Smooth muscle cell (in vitro differentiated cells): ENCODE measurements around the gene RAVER2. TPM values are rescaled to one million over a fixed set of nuclear protein-coding genes. Genes with fewer than 3 reads are reported as not detected.

ENCODE experiments used
- DNase-seq: peaks from one replicate; lab custom pipeline; 2025; ENCODE audit not compliant: unreplicated experiment; lab: John Stamatoyannopoulos, UW
- H2AFZ ChIP-seq: fragments of 200-600 bp; sonication (generic); 2 replicates; pipeline ENCODE4 v1.6.0; 2016; ENCODE audit warnings: antibody characterized with exemption, low read depth, mild to moderate bottlenecking
- H3F3A ChIP-seq: fragments of 200-600 bp; sonication (generic); 2 replicates; pipeline ENCODE4 v1.6.0; 2017; ENCODE audit warnings: antibody characterized with exemption, low read depth
- H3K27ac ChIP-seq: fragments of 200-600 bp; sonication (generic); 2 replicates; pipeline ENCODE4 v1.5.1; 2016; ENCODE audit warnings: low read depth, mild to moderate bottlenecking
- H3K27me3 ChIP-seq: fragments of 200-600 bp; sonication (generic); 2 replicates; pipeline ENCODE4 v1.6.1; 2016; ENCODE audit warnings: low read depth, mild to moderate bottlenecking
- H3K36me3 ChIP-seq: fragments of 200-600 bp; sonication (generic); 2 replicates; pipeline ENCODE4 v1.5.1; 2016; ENCODE audit warnings: low read depth
- H3K4me1 ChIP-seq: fragments of 200-600 bp; sonication (generic); 2 replicates; pipeline ENCODE4 v1.5.1; 2016; ENCODE audit warnings: low read depth
- H3K4me2 ChIP-seq: fragments of 200-600 bp; sonication (generic); 2 replicates; pipeline ENCODE4 v1.6.0; 2016; ENCODE audit warnings: mild to moderate bottlenecking
- H3K4me3 ChIP-seq: fragments of 200-600 bp; sonication (generic); 2 replicates; pipeline ENCODE4 v1.5.1; 2016; ENCODE audit warnings: mild to moderate bottlenecking
- H3K79me2 ChIP-seq: fragments of 200-600 bp; sonication (generic); 2 replicates; pipeline ENCODE4 v1.6.0; 2016; ENCODE audit warnings: low read depth, mild to moderate bottlenecking
- H3K9ac ChIP-seq: fragments of 200-600 bp; sonication (generic); 2 replicates; pipeline ENCODE4 v1.6.0; 2016; ENCODE audit warnings: low read depth
- H3K9me3 ChIP-seq: fragments of 200-600 bp; sonication (generic); replicated peaks from 2 replicates; pipeline ENCODE4 v1.5.1; 2016; ENCODE audit warnings: low read depth
- H4K20me1 ChIP-seq: fragments of 200-600 bp; sonication (generic); 2 replicates; pipeline ENCODE4 v1.6.0; 2016; ENCODE audit warnings: low read depth
- CTCF ChIP-seq: fragments of 200-600 bp; sonication (generic); IDR thresholded peaks from 2 replicates; pipeline ENCODE4 v1.5.1; 2017; ENCODE audit warnings: borderline replicate concordance, mild to moderate bottlenecking, antibody characterized with exemption; ENCODE audit not compliant: insufficient read depth, poor library complexity, severe bottlenecking
- WGBS: methylation state at CpG from one replicate; pipeline ENCODE4 v1.1.7; 2016; ENCODE audit warnings: low lambda C conversion rate; 5-methylcytosine and 5-hydroxymethylcytosine counted together
- polyA plus RNA-seq: library from polyadenylated mRNA; unstranded; fragments of >200 nt; fragmentation: Nextera tagmentation; extraction: Ambion mirVana; gene quantifications from 2 replicates; pipeline ENCODE4 v1.2.1, GENCODE V29; 2016
- total RNA-seq: library from RNA; depleted of rRNA; stranded (reverse); fragments of >200 nt; gene quantifications from 2 replicates; pipeline ENCODE4 v1.2.3, GENCODE V29; 2014

The RAVER2 gene
- total and polyA plus RNA-seq, 2 experiments from 2014 or later = 2.8 to 9.8 TPM

DNA sequence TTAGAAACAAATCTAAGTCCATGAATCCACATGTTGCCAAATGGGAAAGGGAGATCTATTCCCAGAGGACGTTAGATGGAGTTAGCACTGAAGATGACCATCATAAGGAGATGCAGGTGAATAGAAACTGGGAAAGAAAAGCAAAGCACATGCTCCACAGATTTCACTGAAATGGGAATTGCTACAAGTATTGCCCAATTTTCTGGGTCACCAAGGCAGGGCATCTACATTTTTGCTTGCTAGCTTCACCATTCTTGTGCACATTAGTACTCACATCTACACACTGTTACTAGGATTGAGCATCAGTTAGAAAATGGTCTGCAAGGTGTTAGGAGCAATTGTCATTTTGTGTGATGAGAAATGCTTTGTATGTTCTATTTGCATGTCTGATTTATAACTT is 122.4 kb downstream of the RAVER2 start:
- no peaks in the 10 kb centered on the region for H3K27me3 ChIP-seq
- no peaks in the 10 kb centered on the region for H3K79me2 ChIP-seq
- H3K9ac ChIP-seq = no peak overlapping the region
- DNase-seq = no peak
- no peak overlapping the region for H3K27ac ChIP-seq
- H3K36me3 ChIP-seq = peaks cover 4% of the 10 kb centered on the region
- TF ChIP-seq CTCF = no peak
- no peak overlapping the region for H3K4me3 ChIP-seq
- H4K20me1 ChIP-seq = no peaks in the 10 kb centered on the region
- no peaks in the 10 kb centered on the region for H3K9me3 ChIP-seq
- no peaks in the 10 kb centered on the region for H3K4me1 ChIP-seq
- no peak overlapping the region for H2AFZ ChIP-seq
- H3K4me2 ChIP-seq = no peak overlapping the region
- no peaks in the 10 kb centered on the region for H3F3A ChIP-seq
- WGBS = 100% methylated on average over 1 of the region's 1 CpG

DNA sequence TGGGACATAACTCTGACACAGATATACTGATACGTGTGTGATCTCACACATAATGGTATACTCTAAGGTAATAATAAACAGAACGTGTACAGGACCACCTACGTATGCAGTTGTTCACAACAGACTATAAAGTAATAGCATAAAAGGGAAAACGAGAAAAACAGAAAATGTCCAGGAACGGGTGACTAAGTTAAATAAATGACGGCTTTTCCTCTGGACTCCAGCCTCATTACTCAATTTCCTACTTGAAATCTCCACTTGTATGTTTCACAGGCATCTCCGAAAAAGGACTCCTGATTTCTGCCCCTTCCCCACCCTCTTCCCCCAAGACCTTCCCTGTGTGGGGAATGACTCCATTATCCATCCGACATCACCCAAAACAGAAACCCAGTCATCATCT is 126.4 kb downstream of the RAVER2 start:
- TF ChIP-seq CTCF = no peak
- Histone ChIP-seq H3K4me2 (no peak overlapping the region), H3K27ac (no peak overlapping the region)

DNA sequence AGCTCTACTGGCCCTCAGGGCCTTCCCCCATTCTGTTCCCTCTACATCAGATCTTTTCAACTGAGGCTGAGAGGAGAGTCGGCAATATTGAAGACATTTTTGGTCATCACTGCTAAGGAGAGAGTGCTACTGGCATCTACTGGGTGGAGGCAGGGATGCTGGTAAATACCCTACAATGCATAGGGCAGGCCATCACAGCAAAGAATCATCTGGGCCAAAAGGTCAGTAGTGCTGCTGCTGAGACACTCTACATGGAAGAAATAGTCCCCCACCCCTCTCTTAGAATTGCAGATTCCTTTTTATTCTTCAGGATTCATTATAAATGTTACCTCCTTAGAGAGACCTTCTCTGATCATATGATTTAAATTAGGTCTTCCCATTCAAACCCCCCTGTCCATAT is 127.2 kb downstream of the RAVER2 start:
- Histone ChIP-seq H3K4me1 (no peaks in the 10 kb centered on the region), H3K9ac (no peak overlapping the region), H3K36me3 (peaks cover 7% of the 10 kb centered on the region), H3K4me3 (no peak overlapping the region), H3K27ac (no peak overlapping the region), H3F3A (no peaks in the 10 kb centered on the region), H3K4me2 (no peak overlapping the region), H3K9me3 (no peaks in the 10 kb centered on the region), H3K27me3 (no peaks in the 10 kb centered on the region), H3K79me2 (no peaks in the 10 kb centered on the region), H4K20me1 (no peaks in the 10 kb centered on the region), H2AFZ (no peak overlapping the region)
- 97% methylated on average over 1 of the region's 1 CpG for WGBS
- no peak for DNase-seq
- TF ChIP-seq CTCF = no peak

More for the DNA sequence above, 126.4 kb downstream of the RAVER2 start:
- Histone ChIP-seq H2AFZ (no peak overlapping the region), H3K36me3 (peaks cover 11% of the 10 kb centered on the region), H3F3A (no peaks in the 10 kb centered on the region), H4K20me1 (no peaks in the 10 kb centered on the region), H3K79me2 (no peaks in the 10 kb centered on the region), H3K27me3 (no peaks in the 10 kb centered on the region), H3K9me3 (no peaks in the 10 kb centered on the region), H3K9ac (no peak overlapping the region), H3K4me3 (no peak overlapping the region), H3K4me1 (no peaks in the 10 kb centered on the region)
- WGBS = 97% methylated on average over 8 of the region's 8 CpGs
- DNase-seq = no peak

- 94% methylated on average over 9 of the region's 9 CpGs for WGBS
- no peaks in the 10 kb centered on the region for H3K27me3 ChIP-seq
- no peaks in the 10 kb centered on the region for H3K79me2 ChIP-seq
- no peaks in the 10 kb centered on the region for H4K20me1 ChIP-seq
- H3K36me3 ChIP-seq = peaks cover 8% of the 10 kb centered on the region
- DNase-seq = no peak
- no peaks in the 10 kb centered on the region for H3K4me1 ChIP-seq
- no peak overlapping the region for H3K9ac ChIP-seq
- no peak overlapping the region for H2AFZ ChIP-seq
- H3K4me2 ChIP-seq = no peak overlapping the region
- TF ChIP-seq CTCF = no peak
- H3K27ac ChIP-seq = no peak overlapping the region
- no peaks in the 10 kb centered on the region for H3F3A ChIP-seq
- no peaks in the 10 kb centered on the region for H3K9me3 ChIP-seq
- no peak overlapping the region for H3K4me3 ChIP-seq
These were observed 128.7 kb downstream of the RAVER2 start for GRCh38 chr1:64873576-64873975.
